A172 (cell line): ENCODE measurements around the gene PTPN1. TPM values are rescaled to one million over a fixed set of nuclear protein-coding genes. Genes with fewer than 3 reads are reported as not detected.
A peak's percentile ranks its signal among the peaks of the same experiment; 100 is the strongest.

Experiments used
- DNase-seq: peaks from one replicate; pipeline ENCODE4 v3.0.0-alpha.2; 2015; ENCODE audit warnings: low spot score
- total RNA-seq: library from RNA; depleted of rRNA; stranded (reverse); fragments of >200 nt; shearing (Covaris generic); gene quantifications from 2 replicates; pipeline ENCODE4 v1.2.3, GENCODE V29; 2014

Gene PTPN1
- total RNA-seq, 1 experiment from 2014 or later = 56.9 TPM

GRCh38 chr20:50575865-50576720 lies 65.9 kb downstream of the PTPN1 start:
- peak; percentile 60 for DNase-seq

GRCh38 chr20:50577175-50578018 lies 67.2 kb downstream of the PTPN1 start:
- no peak for DNase-seq

DNA sequence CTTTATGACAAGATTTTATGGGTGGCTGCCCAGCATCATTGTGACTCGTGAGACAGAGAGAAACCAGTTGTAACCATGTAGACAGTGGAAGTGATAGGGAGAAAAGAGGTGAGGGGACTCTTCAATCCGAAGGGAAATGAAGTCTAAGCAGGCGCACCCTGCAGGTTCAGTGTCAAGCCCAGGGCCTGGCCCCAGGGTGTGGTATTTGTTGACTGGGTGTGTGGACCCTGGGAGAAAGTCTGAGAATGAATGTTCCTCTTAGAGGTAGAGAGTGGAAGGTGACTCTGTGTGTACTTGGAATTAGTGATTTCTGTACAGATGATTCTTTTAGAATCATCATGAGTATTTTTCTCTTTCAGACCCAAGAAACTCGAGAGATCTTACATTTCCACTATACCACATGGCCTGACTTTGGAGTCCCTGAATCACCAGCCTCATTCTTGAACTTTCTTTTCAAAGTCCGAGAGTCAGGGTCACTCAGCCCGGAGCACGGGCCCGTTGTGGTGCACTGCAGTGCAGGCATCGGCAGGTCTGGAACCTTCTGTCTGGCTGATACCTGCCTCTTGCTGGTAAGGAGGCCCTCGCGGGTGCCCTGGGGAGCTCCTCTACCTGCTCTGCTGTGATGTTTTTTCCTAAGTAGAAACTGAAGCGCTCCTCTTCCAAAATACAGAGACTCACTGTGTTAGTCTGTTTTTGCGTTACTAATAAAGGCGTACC lies 68.0 kb downstream of the PTPN1 start:
- no peak for DNase-seq

GRCh38 chr20:50578778-50579165 lies 68.6 kb downstream of the PTPN1 start:
- DNase-seq = no peak

DNA sequence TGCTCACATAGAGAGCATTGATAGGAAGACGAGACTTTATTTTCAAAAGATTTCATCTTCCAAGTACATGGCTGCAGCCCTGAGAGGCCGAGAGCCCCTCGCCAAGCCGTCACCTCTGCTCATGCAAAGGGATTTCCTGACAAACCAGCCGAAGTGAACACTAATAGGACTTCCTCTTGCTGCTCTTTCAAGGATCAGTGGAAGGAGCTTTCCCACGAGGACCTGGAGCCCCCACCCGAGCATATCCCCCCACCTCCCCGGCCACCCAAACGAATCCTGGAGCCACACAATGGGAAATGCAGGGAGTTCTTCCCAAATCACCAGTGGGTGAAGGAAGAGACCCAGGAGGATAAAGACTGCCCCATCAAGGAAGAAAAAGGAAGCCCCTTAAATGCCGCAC lies 69.3 kb downstream of the PTPN1 start:
- no peak for DNase-seq

- peak; percentile 59 for DNase-seq
Observed at GRCh38 chr20:50580016-50580747, 70.0 kb downstream of the PTPN1 start.

DNA sequence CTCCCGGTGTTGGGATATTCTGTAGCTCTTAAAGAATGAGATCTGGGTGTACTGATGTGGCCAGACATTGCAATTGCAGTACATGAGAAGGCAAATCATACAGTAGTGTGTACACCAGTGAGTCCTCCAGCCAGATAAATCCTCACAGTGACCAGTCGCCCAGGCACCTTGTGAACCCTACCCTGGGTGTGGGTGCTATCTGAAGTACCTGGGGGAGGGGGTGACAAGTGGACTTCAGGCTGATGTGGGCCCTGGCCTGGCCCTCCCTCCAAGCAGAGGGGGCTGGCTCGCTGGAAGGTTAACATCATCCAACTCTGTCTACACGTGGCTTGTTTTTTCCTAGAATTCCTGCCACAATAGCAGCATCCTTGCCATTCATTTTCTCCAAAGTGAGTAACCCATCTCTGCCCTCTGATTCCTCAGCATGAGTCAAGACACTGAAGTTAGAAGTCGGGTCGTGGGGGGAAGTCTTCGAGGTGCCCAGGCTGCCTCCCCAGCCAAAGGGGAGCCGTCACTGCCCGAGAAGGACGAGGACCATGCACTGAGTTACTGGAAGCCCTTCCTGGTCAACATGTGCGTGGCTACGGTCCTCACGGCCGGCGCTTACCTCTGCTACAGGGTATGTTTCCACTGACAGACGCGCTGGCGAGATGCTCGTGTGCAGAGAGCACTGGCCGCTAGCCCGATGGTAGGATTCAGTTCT lies 70.8 kb downstream of the PTPN1 start:
- no peak for DNase-seq

GRCh38 chr20:50582092-50582491 lies 71.9 kb downstream of the PTPN1 start:
- DNase-seq = no peak

GRCh38 chr20:50582591-50583234 lies 72.5 kb downstream of the PTPN1 start:
- DNase-seq = no peak

GRCh38 chr20:50583442-50584150 lies 73.4 kb downstream of the PTPN1 start:
- no peak for DNase-seq

DNA sequence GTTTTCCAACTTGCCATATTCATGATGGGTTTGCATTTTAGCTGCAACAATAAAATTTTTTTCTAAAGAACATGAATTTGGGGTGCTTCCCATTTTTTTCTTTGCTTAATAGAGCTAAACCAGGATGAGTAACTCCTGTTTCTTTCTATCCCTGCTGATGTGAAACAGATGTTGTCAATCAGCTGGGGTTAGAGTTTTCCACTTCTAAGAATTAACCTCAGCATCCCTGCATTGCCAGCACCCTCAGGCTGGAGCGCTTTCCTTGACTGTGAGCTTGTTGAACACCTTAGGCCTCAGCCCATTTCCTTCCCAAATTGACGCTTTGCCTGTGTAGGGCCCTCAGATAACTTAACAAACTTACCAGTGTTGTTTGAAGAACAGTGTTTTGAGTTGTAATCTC lies 74.5 kb downstream of the PTPN1 start:
- DNase-seq = no peak

DNA sequence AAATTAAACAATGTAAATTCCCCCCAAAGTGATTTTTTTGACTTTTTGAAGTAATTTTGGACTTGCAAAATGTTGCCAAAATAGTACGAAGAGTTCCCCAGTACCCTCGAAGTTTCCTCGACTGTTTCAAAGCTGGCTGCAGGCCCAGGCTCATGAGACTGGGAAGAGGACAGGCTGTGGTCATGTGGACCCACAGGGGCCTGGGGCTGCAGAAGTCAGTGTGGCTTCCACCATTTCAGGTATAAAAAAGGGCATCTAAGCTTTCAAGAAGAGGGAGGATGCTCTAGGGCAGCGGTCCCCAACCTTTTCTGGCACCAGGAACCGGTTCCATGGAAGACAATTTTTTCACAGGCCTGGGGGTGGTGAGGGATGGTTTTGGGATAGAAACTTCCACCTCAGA lies 75.0 kb downstream of the PTPN1 start:
- DNase-seq = no peak

DNA sequence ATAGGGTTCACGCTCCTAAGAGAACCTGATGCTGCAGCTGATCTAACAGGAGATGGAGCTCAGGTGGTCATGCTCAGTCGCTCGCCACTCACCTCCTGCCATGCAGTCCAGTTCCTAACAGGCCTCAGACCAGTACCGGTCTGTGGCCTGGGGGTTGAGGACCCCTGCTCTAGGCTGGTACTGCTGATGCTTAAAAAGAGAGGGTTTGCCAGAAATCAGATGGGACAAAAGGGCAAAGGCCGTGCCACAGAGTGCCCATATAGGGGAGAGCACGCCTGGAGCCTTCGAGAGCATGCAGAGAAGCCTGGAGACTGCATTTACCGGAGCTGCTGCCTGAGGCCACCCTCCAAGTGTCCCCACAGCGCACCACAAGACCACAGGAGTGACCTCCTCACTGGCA lies 75.5 kb downstream of the PTPN1 start:
- DNase-seq = no peak

DNA sequence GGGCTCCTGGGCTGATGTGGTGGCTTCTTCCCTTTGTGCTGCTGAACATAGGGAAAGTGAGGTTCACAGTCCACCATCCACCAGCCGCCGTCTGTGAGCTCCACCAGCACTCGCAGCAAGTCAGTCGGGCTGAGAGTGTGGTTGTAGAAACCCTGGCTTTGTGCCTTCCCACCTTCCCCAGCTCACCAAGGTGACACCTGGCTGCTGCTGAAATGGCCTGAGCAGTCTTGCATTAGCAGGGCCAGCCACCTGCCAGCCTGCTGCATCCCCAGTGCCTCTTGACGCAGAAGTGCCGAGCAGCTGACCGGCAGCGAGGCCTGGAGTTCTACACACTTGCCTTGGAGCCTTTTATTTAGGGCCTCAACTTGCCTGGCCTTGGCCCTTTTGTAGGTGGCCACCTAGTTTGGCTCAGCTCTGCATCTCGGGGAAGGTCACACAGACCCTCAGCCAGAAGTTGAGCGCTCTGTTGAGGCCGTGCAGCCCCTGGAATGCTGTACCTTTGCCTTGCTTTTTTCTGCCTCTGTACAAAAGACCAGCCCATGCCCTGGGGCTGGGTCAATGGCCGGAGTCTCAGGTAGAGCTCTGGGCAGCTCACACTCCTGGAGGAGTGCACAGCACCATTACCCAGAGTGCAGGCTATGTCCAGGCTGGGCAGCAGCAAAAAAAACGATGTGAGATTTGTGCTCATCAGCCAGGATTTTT lies 76.5 kb downstream of the PTPN1 start:
- DNase-seq = no peak

GRCh38 chr20:50587291-50587961 lies 77.2 kb downstream of the PTPN1 start:
- DNase-seq = no peak

GRCh38 chr20:50588034-50588736 lies 78.0 kb downstream of the PTPN1 start:
- DNase-seq = peak; percentile 67

DNA sequence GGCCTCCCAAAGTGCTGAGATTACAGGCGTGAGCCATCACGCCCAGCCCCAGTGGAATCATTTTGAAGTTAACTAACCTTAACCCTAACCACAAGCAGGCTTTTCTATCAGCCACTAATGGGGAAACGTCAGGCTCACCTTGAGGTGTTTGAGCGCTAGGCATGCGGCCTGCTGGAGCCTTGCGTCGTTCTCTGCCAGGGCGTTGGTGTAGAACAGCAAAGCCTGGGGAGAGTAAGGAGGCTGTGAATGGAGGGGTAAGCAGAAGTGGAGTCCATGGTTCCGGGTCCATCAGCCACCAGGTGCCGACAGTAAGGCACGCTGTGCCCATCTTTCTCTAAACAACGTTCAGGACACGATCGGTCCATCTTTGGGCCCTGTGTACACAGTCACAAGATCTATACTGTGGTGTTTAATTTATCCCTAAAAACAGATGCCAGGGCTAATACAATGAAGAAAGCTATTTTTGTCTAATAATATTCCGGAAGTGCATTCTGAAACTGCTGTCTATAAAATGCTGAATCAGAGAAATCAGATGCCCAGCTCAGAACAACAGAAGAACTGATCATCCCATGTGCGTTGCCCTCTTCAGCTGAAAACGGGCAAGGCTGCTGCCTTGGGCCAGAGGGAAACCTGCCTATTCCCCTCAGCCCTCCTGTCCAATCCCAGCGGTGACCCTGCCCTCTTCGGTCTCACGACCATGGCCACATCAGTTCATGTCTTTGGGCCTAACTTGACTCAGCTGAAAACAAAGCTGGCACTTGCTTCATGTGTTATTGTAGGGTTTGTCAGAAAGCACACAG lies 79.6 kb downstream of the PTPN1 start:
- DNase-seq = no peak
